Kidney (tissue), 14 donors: ENCODE measurements around the gene FOXO1. TPM values are rescaled to one million over a fixed set of nuclear protein-coding genes. Genes with fewer than 3 reads are reported as not detected.

Source experiments
- DNase-seq, 5 donors: peaks; one replicate each; pipeline ENCODE4 v3.0.0-alpha.2; 2013 to 2020
- FAIRE-seq: peaks from 2 replicates; lab custom pipeline; 2012; peaks lifted over from hg19 to GRCh38; lab: Jason Lieb, UNC
- H3K27ac ChIP-seq, 2 donors: one replicate each; pipeline ENCODE4 v1.7.0; 2013; ENCODE audit warnings: low read depth in 2 of 2, low read length in 2 of 2, inconsistent platforms in 1 of 2
- H3K27me3 ChIP-seq: one replicate; pipeline ENCODE4 v1.7.1; 2013; ENCODE audit warnings: low read length, inconsistent platforms; ENCODE audit not compliant: control insufficient read depth, insufficient read depth
- H3K36me3 ChIP-seq, 3 donors: one replicate each; pipeline versions ENCODE4 v1.7.0 to v1.7.1; 2013; ENCODE audit warnings: low read length in 3 of 3, control low read depth in 1 of 3, inconsistent platforms in 1 of 3; ENCODE audit not compliant: insufficient read depth in 3 of 3, control insufficient read depth in 2 of 3
- H3K4me1 ChIP-seq, 3 donors: one replicate each; pipeline versions ENCODE4 v1.7.0 to v1.7.1; 2013; ENCODE audit warnings: low read length in 3 of 3, inconsistent platforms in 1 of 3, low read depth in 1 of 3; ENCODE audit not compliant: control insufficient read depth in 2 of 3, insufficient read depth in 2 of 3
- H3K4me3 ChIP-seq, 3 donors: one replicate each; pipeline versions ENCODE4 v1.7.0 to v1.8.1; 2013; ENCODE audit warnings: low read length in 3 of 3, control low read depth in 1 of 3, inconsistent platforms in 1 of 3
- H3K9ac ChIP-seq, 3 donors: one replicate each; pipeline versions ENCODE4 v1.7.0 to v1.7.1; 2013; ENCODE audit warnings: low read length in 3 of 3, control low read depth in 1 of 3, inconsistent platforms in 1 of 3
- H3K9me3 ChIP-seq, 3 donors: one replicate each; pipeline versions ENCODE4 v1.7.0 to v1.7.1; 2013; ENCODE audit warnings: low read length in 3 of 3, control low read depth in 1 of 3, inconsistent platforms in 1 of 3; ENCODE audit not compliant: control insufficient read depth in 2 of 3, insufficient read depth in 1 of 3
- CTCF ChIP-seq: IDR thresholded peaks from 3 replicates; pipeline ENCODE4 v1.5.1; 2012; ENCODE audit warnings: mild to moderate bottlenecking, moderate library complexity, borderline replicate concordance; ENCODE audit not compliant: insufficient read depth; ENCODE audit errors: extremely low read depth
- intact Hi-C: fragments of 100-400 bp; cut with DNase I; formaldehyde crosslinking; loops from one replicate; pipeline ENCODE4 v1.11.1; 2022
- polyA plus RNA-seq: library from polyadenylated mRNA; stranded (reverse); fragments of 350-450 nt; fragmentation: Illumina TruSeq; extraction: RNeasy Lipid Tissue Mini Kit (QIAGEN cat#74804); gene quantifications from one replicate; pipeline ENCODE4 v1.2.3, GENCODE V29; 2014; ENCODE audit warnings: low read depth, low replicate concordance; ENCODE audit not compliant: insufficient read depth
- total RNA-seq: library from RNA; stranded (reverse); fragmentation: NEBNext Ultra II Directional; extraction: Animal tissue kit (Norgen Biotek cat#: 25700); gene quantifications from one replicate; pipeline ENCODE4 v1.2.1, GENCODE V29; 2021
- donor health status: control.
- donor health status: control.
- donor health status: control.
- donor health status: control.
- donor health status: control.
- donor health status: DM: yes; HTN: yes; CAD: no.
- donor health status: Normal renal cell carcinoma (clear cell type).

Gene FOXO1
- total and polyA plus RNA-seq, 2 donors from 2014 or later, result 8.6 to 54.6 TPM

DNA sequence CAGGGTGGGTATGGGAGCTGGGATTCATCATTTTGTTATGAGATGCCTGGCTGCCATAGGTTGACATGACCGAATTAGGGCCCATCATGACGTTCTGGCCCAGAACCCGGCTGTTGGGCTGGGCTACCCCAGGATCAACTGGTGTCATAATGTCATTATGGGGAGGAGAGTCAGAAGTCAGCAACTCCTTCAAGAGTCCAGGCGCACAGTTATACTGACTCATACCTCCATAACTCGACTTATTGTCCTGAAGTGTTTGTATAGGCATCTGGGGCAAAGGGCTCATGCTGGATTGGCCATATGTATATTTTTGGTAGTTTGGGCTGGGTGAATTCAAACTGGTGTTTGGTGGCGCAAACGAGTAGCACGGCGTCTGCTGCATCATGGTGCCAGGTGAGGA is 106.5 kb downstream of the FOXO1 start:
- DNase-seq (no peak), FAIRE-seq (no peak)
- Histone ChIP-seq H3K36me3 (peaks cover 0 to 7% (median 4%) of the 10 kb centered on the region in 3 donors), H3K9ac (no peak overlapping the region), H3K4me3 (no peak overlapping the region), H3K27ac (no peak overlapping the region), H3K4me1 (peaks cover 0 to 19% (median 19%) of the 10 kb centered on the region in 3 donors), H3K9me3 (no peaks in the 10 kb centered on the region), H3K27me3 (no peaks in the 10 kb centered on the region)
- no peak for TF ChIP-seq CTCF
- intact Hi-C loops, result no loop called here

- Histone ChIP-seq H3K9ac (no peak overlapping the region), H3K4me3 (no peak overlapping the region), H3K9me3 (no peaks in the 10 kb centered on the region), H3K27ac (no peak overlapping the region), H3K36me3 (peaks cover 0 to 7% (median 4%) of the 10 kb centered on the region in 3 donors), H3K27me3 (no peaks in the 10 kb centered on the region), H3K4me1 (peaks cover 0 to 10% (median 7%) of the 10 kb centered on the region in 3 donors)
- intact Hi-C loops, result no loop called here
- no peak for TF ChIP-seq CTCF
- no peak for DNase-seq
- FAIRE-seq, result no peak
These were observed 107.8 kb downstream of the FOXO1 start for GRCh38 chr13:40558656-40559055.

DNA sequence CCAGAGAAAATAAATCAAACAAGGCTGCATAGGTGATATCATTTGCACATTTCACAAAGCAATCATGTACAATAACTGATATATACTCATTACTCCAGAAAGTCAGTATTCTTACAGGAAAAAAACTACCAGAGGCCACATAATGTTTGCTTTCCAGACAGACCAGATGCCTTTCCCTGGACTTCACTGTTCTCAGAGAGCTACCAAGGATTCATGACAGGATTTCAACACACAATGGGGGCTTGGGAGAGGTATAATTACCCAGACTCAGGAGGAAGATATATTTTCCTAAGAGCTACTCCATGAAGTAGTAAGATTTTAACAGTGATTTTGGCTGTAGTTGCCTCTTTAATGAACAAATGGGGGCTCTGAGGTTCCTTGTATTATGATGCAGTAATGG is 110.0 kb downstream of the FOXO1 start:
- no peak for TF ChIP-seq CTCF
- H3K4me3 ChIP-seq, result no peak overlapping the region
- FAIRE-seq (no peak), DNase-seq (no peak)
- no peak overlapping the region for H3K27ac ChIP-seq
- peaks cover 0 to 7% (median 4%) of the 10 kb centered on the region in 3 donors for H3K36me3 ChIP-seq
- intact Hi-C loops, result no loop called here
- H3K27me3 ChIP-seq, result no peaks in the 10 kb centered on the region
- H3K9ac ChIP-seq, result no peak overlapping the region
- peaks cover 0 to 6% (median 0%) of the 10 kb centered on the region in 3 donors for H3K4me1 ChIP-seq
- no peaks in the 10 kb centered on the region for H3K9me3 ChIP-seq

GRCh38 chr13:40553356-40553755 is 113.1 kb downstream of the FOXO1 start:
- Histone ChIP-seq H3K27ac (no peak overlapping the region), H3K9ac (no peak overlapping the region), H3K9me3 (no peaks in the 10 kb centered on the region), H3K4me1 (peaks cover 0 to 6% (median 0%) of the 10 kb centered on the region in 3 donors), H3K4me3 (no peak overlapping the region), H3K36me3 (no peaks in the 10 kb centered on the region), H3K27me3 (no peaks in the 10 kb centered on the region)
- FAIRE-seq, result no peak
- intact Hi-C loops, result no loop called here
- DNase-seq, result no peak
- TF ChIP-seq CTCF, result no peak
